ENCODE measurements around the gene CIDEC.

CIDEC gene

GRCh38 chr3:9914559-9915253 is 34.7 kb upstream of the CIDEC start:
- peak overlapping the region; percentile 92 for H2AK5ac ChIP-seq (ENCODE audit: low read depth, low read length)
- peak overlapping the region; percentile 95 for H2AFZ ChIP-seq (ENCODE audit: low read length)
- H2BK12ac ChIP-seq (ENCODE audit: low read length) = peak overlapping the region; percentile 43
- H3K4ac ChIP-seq (ENCODE audit: low read length) = no peak overlapping the region
- H3K4me1 ChIP-seq (ENCODE audit: control insufficient read depth in 2 of 2, insufficient read depth in 1 of 2, low read depth in 1 of 2, low read length in 2 of 2) = peaks cover 12 to 17% of the 10 kb centered on the region in 2 donors
- DNase-seq (ENCODE audit: low spot score) = no peak
- peak overlapping the region; percentile 86 for H4K91ac ChIP-seq (ENCODE audit: low read depth, low read length, poor library complexity)
- peak overlapping the region; percentile 68 for H2BK5ac ChIP-seq (ENCODE audit: low read length)
- H3K4me3 ChIP-seq (ENCODE audit: low read length in 2 of 2) = peak overlapping the region; percentile 41 to 82
- peak overlapping the region; percentile 65 for H2BK120ac ChIP-seq (ENCODE audit: low read depth, low read length)
- no peaks in the 10 kb centered on the region for H3K36me3 ChIP-seq (replicated peaks in 1 of 2; ENCODE audit: control insufficient read depth in 2 of 2, insufficient read depth in 2 of 2, low read length in 2 of 2)
- H2BK15ac ChIP-seq (ENCODE audit: low read length) = peak overlapping the region; percentile 49
- peak overlapping the region; percentile 95 for H3K4me2 ChIP-seq (ENCODE audit: insufficient read depth, low read length, poor library complexity, severe bottlenecking)
- no CpG with 5 or more reads among the region's 15 CpGs for WGBS, 2 donors (ENCODE audit: extremely low coverage in 2 of 2, insufficient read length in 2 of 2, insufficient replicate concordance in 1 of 2)
- no peaks in the 10 kb centered on the region for H3K79me1 ChIP-seq (ENCODE audit: low read depth, low read length)
- peak overlapping the region; percentile 87 for H3K9ac ChIP-seq (ENCODE audit: low read depth, low read length, poor library complexity)
- H3K27ac ChIP-seq (replicated peaks; ENCODE audit: low read length) = no peak overlapping the region
- H3K18ac ChIP-seq (ENCODE audit: low read length) = peak overlapping the region; percentile 99
- H3K9me3 ChIP-seq (replicated peaks in 1 of 2; ENCODE audit: control insufficient read depth in 2 of 2, insufficient read depth in 1 of 2, low read depth in 1 of 2, low read length in 2 of 2) = peaks cover 0 to 2% of the 10 kb centered on the region in 2 donors
- H4K8ac ChIP-seq (ENCODE audit: low read depth, low read length) = peak overlapping the region; percentile 54
- H3K23ac ChIP-seq (ENCODE audit: low read depth, low read length, poor library complexity) = peak overlapping the region; percentile 90
- no peak overlapping the region for H3K14ac ChIP-seq (ENCODE audit: low read length)
- H3K27me3 ChIP-seq (ENCODE audit: control insufficient read depth in 3 of 3, insufficient read depth in 3 of 3, low read depth in 1 of 3, low read length in 3 of 3) = peaks cover 0 to 15% (median 0%) of the 10 kb centered on the region in 3 experiments

GRCh38 chr3:9914011-9914410 is 34.0 kb upstream of the CIDEC start:
- no peaks in the 10 kb centered on the region for H3K79me1 ChIP-seq (ENCODE audit: low read depth, low read length)
- H3K14ac ChIP-seq (ENCODE audit: low read length) = no peak overlapping the region
- H3K23ac ChIP-seq (ENCODE audit: low read depth, low read length, poor library complexity) = no peak overlapping the region
- peaks cover 0 to 2% of the 10 kb centered on the region in 2 donors for H3K9me3 ChIP-seq (replicated peaks in 1 of 2; ENCODE audit: control insufficient read depth in 2 of 2, insufficient read depth in 1 of 2, low read depth in 1 of 2, low read length in 2 of 2)
- no peak overlapping the region for H3K9ac ChIP-seq (ENCODE audit: low read depth, low read length, poor library complexity)
- H2BK12ac ChIP-seq (ENCODE audit: low read length) = no peak overlapping the region
- no peaks in the 10 kb centered on the region for H3K36me3 ChIP-seq (replicated peaks in 1 of 2; ENCODE audit: control insufficient read depth in 2 of 2, insufficient read depth in 2 of 2, low read length in 2 of 2)
- H3K4me2 ChIP-seq (ENCODE audit: insufficient read depth, low read length, poor library complexity, severe bottlenecking) = no peak overlapping the region
- H2AFZ ChIP-seq (ENCODE audit: low read length) = no peak overlapping the region
- peak overlapping the region; percentile 92 for H2AK5ac ChIP-seq (ENCODE audit: low read depth, low read length)
- no CpG with 5 or more reads among the region's 1 CpG for WGBS, 2 donors (ENCODE audit: extremely low coverage in 2 of 2, insufficient read length in 2 of 2, insufficient replicate concordance in 1 of 2)
- peaks cover 12 to 17% of the 10 kb centered on the region in 2 donors for H3K4me1 ChIP-seq (ENCODE audit: control insufficient read depth in 2 of 2, insufficient read depth in 1 of 2, low read depth in 1 of 2, low read length in 2 of 2)
- no peak for DNase-seq (ENCODE audit: low spot score)
- H3K18ac ChIP-seq (ENCODE audit: low read length) = no peak overlapping the region
- no peak overlapping the region for H3K27ac ChIP-seq (replicated peaks; ENCODE audit: low read length)
- H3K27me3 ChIP-seq (ENCODE audit: control insufficient read depth in 3 of 3, insufficient read depth in 3 of 3, low read depth in 1 of 3, low read length in 3 of 3) = peaks cover 0 to 15% (median 4%) of the 10 kb centered on the region in 3 experiments
- H3K4ac ChIP-seq (ENCODE audit: low read length) = no peak overlapping the region
- no peak overlapping the region for H2BK5ac ChIP-seq (ENCODE audit: low read length)
- no peak overlapping the region for H3K4me3 ChIP-seq (ENCODE audit: low read length in 2 of 2)
- H2BK15ac ChIP-seq (ENCODE audit: low read length) = no peak overlapping the region
- no peak overlapping the region for H2BK120ac ChIP-seq (ENCODE audit: low read depth, low read length)
- H4K91ac ChIP-seq (ENCODE audit: low read depth, low read length, poor library complexity) = no peak overlapping the region
- no peak overlapping the region for H4K8ac ChIP-seq (ENCODE audit: low read depth, low read length)

GRCh38 chr3:9913601-9914000 is 33.5 kb upstream of the CIDEC start:
- Histone ChIP-seq H3K4me3 (ENCODE audit: low read length in 2 of 2) (no peak overlapping the region), H3K9ac (ENCODE audit: low read depth, low read length, poor library complexity) (no peak overlapping the region), H3K36me3 (replicated peaks in 1 of 2; ENCODE audit: control insufficient read depth in 2 of 2, insufficient read depth in 2 of 2, low read length in 2 of 2) (no peaks in the 10 kb centered on the region), H2AK5ac (ENCODE audit: low read depth, low read length) (no peak overlapping the region), H2AFZ (ENCODE audit: low read length) (no peak overlapping the region), H4K8ac (ENCODE audit: low read depth, low read length) (no peak overlapping the region), H2BK5ac (ENCODE audit: low read length) (no peak overlapping the region), H3K27ac (replicated peaks; ENCODE audit: low read length) (no peak overlapping the region), H4K91ac (ENCODE audit: low read depth, low read length, poor library complexity) (no peak overlapping the region), H2BK15ac (ENCODE audit: low read length) (no peak overlapping the region), H3K23ac (ENCODE audit: low read depth, low read length, poor library complexity) (no peak overlapping the region), H3K4me2 (ENCODE audit: insufficient read depth, low read length, poor library complexity, severe bottlenecking) (no peak overlapping the region), H3K4ac (ENCODE audit: low read length) (no peak overlapping the region), H3K18ac (ENCODE audit: low read length) (no peak overlapping the region), H3K14ac (ENCODE audit: low read length) (no peak overlapping the region), H2BK120ac (ENCODE audit: low read depth, low read length) (no peak overlapping the region), H3K27me3 (ENCODE audit: control insufficient read depth in 3 of 3, insufficient read depth in 3 of 3, low read depth in 1 of 3, low read length in 3 of 3) (peaks cover 0 to 15% (median 4%) of the 10 kb centered on the region in 3 experiments), H3K79me1 (ENCODE audit: low read depth, low read length) (no peaks in the 10 kb centered on the region), H3K4me1 (ENCODE audit: control insufficient read depth in 2 of 2, insufficient read depth in 1 of 2, low read depth in 1 of 2, low read length in 2 of 2) (peaks cover 12 to 17% of the 10 kb centered on the region in 2 donors), H2BK12ac (ENCODE audit: low read length) (no peak overlapping the region), H3K9me3 (replicated peaks in 1 of 2; ENCODE audit: control insufficient read depth in 2 of 2, insufficient read depth in 1 of 2, low read depth in 1 of 2, low read length in 2 of 2) (peaks cover 0 to 2% of the 10 kb centered on the region in 2 donors)
- no CpG with 5 or more reads among the region's 5 CpGs for WGBS, 2 donors (ENCODE audit: extremely low coverage in 2 of 2, insufficient read length in 2 of 2, insufficient replicate concordance in 1 of 2)
- no peak for DNase-seq (ENCODE audit: low spot score)

GRCh38 chr3:9912294-9912935 is 32.4 kb upstream of the CIDEC start:
- no peak for DNase-seq (ENCODE audit: low spot score)
- peaks cover 12 to 17% of the 10 kb centered on the region in 2 donors for H3K4me1 ChIP-seq (ENCODE audit: control insufficient read depth in 2 of 2, insufficient read depth in 1 of 2, low read depth in 1 of 2, low read length in 2 of 2)
- H3K4me2 ChIP-seq (ENCODE audit: insufficient read depth, low read length, poor library complexity, severe bottlenecking) = no peak overlapping the region
- no peak overlapping the region for H2BK5ac ChIP-seq (ENCODE audit: low read length)
- H4K8ac ChIP-seq (ENCODE audit: low read depth, low read length) = no peak overlapping the region
- H3K4ac ChIP-seq (ENCODE audit: low read length) = no peak overlapping the region
- H3K27me3 ChIP-seq (ENCODE audit: control insufficient read depth in 3 of 3, insufficient read depth in 3 of 3, low read depth in 1 of 3, low read length in 3 of 3) = peaks cover 0 to 15% (median 8%) of the 10 kb centered on the region in 3 experiments
- H2BK12ac ChIP-seq (ENCODE audit: low read length) = no peak overlapping the region
- no peak overlapping the region for H3K9ac ChIP-seq (ENCODE audit: low read depth, low read length, poor library complexity)
- no peaks in the 10 kb centered on the region for H3K36me3 ChIP-seq (replicated peaks in 1 of 2; ENCODE audit: control insufficient read depth in 2 of 2, insufficient read depth in 2 of 2, low read length in 2 of 2)
- no peak overlapping the region for H2BK120ac ChIP-seq (ENCODE audit: low read depth, low read length)
- no peak overlapping the region for H2BK15ac ChIP-seq (ENCODE audit: low read length)
- no peak overlapping the region for H4K91ac ChIP-seq (ENCODE audit: low read depth, low read length, poor library complexity)
- no peak overlapping the region for H3K27ac ChIP-seq (replicated peaks; ENCODE audit: low read length)
- H2AFZ ChIP-seq (ENCODE audit: low read length) = no peak overlapping the region
- H3K4me3 ChIP-seq (ENCODE audit: low read length in 2 of 2) = no peak overlapping the region
- no CpG with 5 or more reads among the region's 7 CpGs for WGBS, 2 donors (ENCODE audit: extremely low coverage in 2 of 2, insufficient read length in 2 of 2, insufficient replicate concordance in 1 of 2)
- H3K79me1 ChIP-seq (ENCODE audit: low read depth, low read length) = no peaks in the 10 kb centered on the region
- H3K23ac ChIP-seq (ENCODE audit: low read depth, low read length, poor library complexity) = no peak overlapping the region
- H3K14ac ChIP-seq (ENCODE audit: low read length) = no peak overlapping the region
- no peak overlapping the region for H2AK5ac ChIP-seq (ENCODE audit: low read depth, low read length)
- peaks cover 0 to 2% of the 10 kb centered on the region in 2 donors for H3K9me3 ChIP-seq (replicated peaks in 1 of 2; ENCODE audit: control insufficient read depth in 2 of 2, insufficient read depth in 1 of 2, low read depth in 1 of 2, low read length in 2 of 2)
- H3K18ac ChIP-seq (ENCODE audit: low read length) = no peak overlapping the region

All from neuronal stem cell (in vitro differentiated cells).